ENCODE results near the gene CD300LD.

CD300LD gene

GRCh38 chr17:74543891-74544760 is 48.0 kb downstream of the CD300LD start:
- DNase-seq (ENCODE audit: low read depth), result no peak

GRCh38 chr17:74543406-74543805 is 48.7 kb downstream of the CD300LD start:
- DNase-seq (ENCODE audit: low read depth), result no peak

- DNase-seq (ENCODE audit: low read depth), result no peak
Observed at GRCh38 chr17:74542727-74543383, 49.2 kb downstream of the CD300LD start.

- DNase-seq (ENCODE audit: low read depth), result no peak
Observed at GRCh38 chr17:74542166-74542565, 49.9 kb downstream of the CD300LD start.

GRCh38 chr17:74541176-74542111 is 50.6 kb downstream of the CD300LD start:
- DNase-seq (ENCODE audit: low read depth), result no peak

- DNase-seq (ENCODE audit: low read depth), result no peak
Observed at GRCh38 chr17:74539281-74539820, 52.7 kb downstream of the CD300LD start.

- no peak for DNase-seq (ENCODE audit: low read depth)
Observed at GRCh38 chr17:74536890-74537289, 55.2 kb downstream of the CD300LD start.

- DNase-seq (ENCODE audit: low read depth), result no peak
Observed at GRCh38 chr17:74532115-74532514, 60.0 kb downstream of the CD300LD start.

GRCh38 chr17:74531231-74531761 is 60.8 kb downstream of the CD300LD start, which contains the start of gene CD300LB:
Gene CD300LB (minus strand): TSS chr17:74531475. CDS start chr17:74531350, 125 bp downstream.
- DNase-seq (ENCODE audit: low read depth), result no peak

- no peak for DNase-seq (ENCODE audit: low read depth)
Observed at GRCh38 chr17:74530831-74531150, 61.3 kb downstream of the CD300LD start.

All from T-helper 22 cell (primary cell).